HG03571 (cell line): ENCODE data around the gene TEKTIP1.
"Not testable (repeated sequence)": the region's sequence is repeated elsewhere in the genome, so short reads cannot be mapped to it uniquely, and the experiment has no call there.

ENCODE experiments used
- ATAC-seq: cut with Tn5 transposase; IDR thresholded peaks from one replicate; pipeline ENCODE4 v1.9.1; 2021; ENCODE audit not compliant: unreplicated experiment

The TEKTIP1 gene

DNA sequence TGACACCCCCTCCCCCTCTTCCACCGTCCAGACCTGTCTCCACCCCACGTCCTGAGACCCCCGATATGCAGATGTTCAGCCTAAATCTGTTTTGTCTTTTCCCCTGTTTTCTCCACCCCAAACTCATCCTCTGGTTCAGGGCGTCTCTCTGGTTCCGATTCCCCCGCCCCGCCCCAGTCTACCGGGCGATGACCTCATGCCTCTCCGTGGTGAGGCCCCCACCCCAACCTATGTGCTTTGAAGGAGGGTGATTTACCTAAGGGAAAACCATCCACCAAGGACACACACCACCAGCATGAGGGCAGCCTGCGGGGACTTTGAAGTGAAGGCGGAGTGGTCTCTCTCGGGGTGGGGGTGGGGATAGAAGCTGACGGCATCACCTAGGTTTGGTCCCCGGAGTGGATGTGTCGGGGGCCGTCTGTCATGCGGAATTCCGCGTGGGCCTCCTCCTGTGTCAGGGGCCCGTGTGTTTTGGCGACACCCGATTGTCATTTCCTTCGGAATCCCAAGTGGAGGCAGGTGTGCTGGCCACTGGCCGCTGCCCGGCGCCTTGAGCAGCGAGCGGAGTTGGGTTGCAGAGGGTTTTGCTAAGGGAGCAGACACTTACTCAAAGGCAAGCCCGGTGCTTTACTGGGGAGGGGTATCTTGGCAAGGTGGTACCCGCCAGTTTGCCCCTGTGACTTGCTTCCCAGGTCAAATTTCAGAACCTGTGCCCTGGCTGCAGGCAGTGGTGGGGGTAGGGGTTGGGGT, 31.4 kb upstream of the TEKTIP1 start:
- ATAC-seq: no peak

DNA sequence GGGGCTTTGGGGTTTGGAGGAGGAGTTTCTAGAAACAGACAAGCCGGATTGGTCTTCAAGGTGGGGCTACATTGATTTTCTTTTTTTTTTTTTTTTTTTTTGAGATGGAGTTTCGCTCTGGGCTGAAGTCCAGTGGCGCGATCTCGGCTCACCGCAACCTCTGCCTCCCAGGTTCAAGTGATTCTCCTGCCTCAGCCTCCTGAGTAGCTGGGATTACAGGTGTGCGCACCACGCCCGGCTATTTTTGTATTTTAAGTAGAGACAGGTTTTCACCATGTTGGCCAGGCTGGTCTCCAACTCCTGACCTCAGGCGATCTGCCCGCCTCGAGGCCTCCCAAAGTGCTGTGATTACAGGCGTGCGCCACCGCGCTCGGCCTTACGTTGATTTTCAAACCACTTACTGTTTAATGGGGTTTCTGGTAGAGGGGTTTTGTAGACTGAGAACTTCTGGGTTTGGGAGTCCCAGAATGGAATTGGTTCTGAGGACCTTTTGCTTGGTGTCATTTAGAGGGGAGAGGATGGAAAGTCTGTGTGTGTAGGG, 30.8 kb upstream of the TEKTIP1 start:
- ATAC-seq: not testable (repeated sequence)

GRCh38 chr19:3508771-3509535, 30.0 kb upstream of the TEKTIP1 start:
- no peak for ATAC-seq

GRCh38 chr19:3509566-3509989, 29.4 kb upstream of the TEKTIP1 start:
- ATAC-seq: no peak

DNA sequence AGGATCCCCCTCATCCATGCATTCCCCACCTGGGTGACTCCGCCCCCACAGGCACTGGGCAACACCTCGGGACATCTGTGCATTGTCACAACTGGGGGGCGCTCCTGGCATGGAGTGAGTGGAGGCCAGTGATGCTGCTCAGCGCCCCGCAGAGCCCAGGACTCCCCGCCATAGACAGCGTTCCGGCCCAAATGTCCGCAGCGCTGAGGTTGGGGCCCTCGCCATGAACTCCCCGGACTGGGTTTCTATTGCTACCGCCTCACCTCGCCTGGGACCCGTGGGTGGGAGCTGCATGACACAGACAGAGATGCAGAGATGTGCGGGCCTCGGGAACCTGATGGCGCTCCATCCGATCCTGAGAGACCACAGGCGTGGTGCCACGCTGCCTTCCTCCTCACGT, 28.2 kb upstream of the TEKTIP1 start:
- no peak for ATAC-seq

- no peak for ATAC-seq
These were observed 27.3 kb upstream of the TEKTIP1 start for GRCh38 chr19:3511506-3512251.

DNA sequence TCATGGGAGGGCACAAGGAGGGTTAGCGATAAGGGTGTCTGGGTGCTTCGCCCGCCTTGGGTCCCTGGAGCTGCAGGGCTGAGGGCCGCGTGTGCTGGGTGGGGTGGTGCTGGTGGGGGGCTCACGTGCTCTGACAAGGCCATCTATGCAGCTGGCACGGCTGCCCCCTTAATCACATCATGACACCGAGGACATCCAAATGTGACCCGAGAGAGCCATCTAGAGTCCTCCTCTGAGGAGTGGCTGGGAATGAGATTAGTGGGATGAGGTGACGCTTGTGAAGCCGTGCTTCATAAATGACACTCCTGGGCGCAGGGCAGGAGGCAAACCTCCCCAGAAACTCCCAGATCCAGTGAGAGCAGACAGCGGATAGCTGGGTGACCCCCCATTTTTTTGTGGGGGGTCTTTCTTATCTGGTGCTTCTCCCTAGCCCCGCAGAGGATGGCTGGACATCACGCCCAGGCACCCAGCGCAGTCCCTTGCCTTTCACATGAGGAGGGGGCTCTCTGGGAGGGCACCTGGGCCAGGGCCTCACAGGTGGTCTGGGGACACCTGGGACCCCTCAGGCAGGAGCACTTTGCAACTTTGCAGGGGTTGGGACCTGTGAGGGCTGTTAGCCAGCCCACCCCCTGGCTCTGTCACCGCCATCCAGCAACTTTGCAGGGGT, 26.3 kb upstream of the TEKTIP1 start:
- no peak for ATAC-seq

DNA sequence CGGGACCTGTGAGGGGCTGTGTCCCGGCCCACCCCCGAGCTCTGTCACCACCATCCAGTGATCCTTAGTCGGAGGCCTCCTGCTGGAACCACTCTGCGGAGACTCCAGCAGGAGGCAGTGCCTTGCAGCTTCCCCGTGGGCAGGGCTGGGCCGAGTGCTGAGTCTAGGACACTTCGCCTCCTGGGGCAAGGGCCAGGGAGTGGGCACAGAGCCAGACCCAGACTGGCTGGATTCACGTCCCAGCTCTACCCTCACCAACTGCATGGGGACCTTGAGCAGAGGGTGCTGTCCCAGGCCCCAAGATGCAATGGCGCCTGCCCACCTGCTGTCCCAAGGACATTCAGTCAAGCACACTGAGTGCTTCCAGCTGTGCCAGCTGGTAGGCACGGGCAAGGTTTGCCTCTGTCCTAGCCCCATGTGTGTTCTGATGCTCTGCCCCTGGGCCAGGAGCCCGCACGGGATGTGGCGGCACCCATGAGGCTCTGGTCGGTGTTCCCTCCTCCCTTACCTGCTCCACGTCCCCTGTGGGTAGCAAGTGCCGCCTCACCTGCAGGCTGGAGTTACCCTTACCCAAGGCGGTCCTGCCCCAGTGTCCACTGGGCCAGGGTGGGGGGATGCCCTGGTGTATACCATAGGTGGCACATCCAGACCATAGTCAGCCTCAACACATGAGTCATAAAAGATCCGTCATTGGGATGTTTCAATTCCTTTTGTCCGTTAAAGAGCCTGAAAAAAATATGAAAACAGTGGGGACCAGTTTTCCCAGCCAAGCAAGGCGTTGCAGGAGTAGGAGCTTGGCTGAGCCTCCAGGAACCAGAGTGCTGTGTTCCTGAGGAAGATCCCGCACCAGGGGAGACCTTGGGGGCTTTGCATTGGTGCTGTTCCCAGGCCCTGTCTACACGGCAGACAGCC, 25.5 kb upstream of the TEKTIP1 start:
- no peak for ATAC-seq

DNA sequence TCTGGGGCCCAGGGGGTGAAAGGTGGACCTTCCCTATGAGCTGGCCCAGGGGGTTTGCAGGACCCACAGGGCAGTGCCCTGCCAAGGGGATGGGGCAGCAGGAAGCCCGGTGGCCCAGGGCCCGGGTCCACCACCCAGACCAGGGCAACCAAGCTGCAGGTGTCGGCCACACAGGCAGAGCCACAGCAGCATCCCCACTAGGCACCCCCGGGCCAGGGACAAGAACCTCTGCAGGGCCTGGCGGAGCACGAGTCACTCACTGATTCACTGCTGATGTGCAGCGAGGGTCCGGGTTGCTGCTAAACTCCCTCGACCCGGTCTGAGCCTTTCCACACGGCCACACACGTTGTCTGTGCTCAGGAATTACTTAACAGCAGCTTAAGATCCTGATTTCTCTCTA, 24.0 kb upstream of the TEKTIP1 start:
- no peak for ATAC-seq

DNA sequence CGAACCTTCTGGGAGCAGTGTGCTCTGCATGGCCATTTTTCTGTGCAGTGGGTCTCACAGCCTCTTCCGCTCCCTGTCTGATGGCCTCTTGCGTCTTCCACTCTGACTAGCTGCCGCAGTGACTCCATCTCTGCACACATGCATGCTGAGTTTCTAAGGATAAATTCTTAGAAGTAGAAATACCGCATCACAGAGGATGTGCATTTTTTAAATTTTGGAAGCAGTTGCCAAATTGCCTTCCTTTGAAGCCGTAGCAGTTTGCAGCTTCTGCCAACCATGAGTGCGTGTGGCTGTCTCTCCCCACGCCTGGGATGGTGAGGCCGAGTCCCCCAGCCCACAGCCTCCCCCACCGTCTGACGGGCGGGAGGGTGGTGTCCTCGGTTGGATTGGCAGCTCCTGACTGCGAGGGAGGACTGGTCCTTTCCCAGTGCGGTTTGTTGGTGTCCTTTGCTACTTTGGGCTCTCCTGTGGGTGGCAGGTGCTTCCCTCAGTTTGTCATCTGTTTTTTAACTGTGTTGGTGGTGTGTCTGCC, 23.0 kb upstream of the TEKTIP1 start:
- ATAC-seq: no peak

- no peak for ATAC-seq
These were observed 22.2 kb upstream of the TEKTIP1 start for GRCh38 chr19:3516675-3517207.

DNA sequence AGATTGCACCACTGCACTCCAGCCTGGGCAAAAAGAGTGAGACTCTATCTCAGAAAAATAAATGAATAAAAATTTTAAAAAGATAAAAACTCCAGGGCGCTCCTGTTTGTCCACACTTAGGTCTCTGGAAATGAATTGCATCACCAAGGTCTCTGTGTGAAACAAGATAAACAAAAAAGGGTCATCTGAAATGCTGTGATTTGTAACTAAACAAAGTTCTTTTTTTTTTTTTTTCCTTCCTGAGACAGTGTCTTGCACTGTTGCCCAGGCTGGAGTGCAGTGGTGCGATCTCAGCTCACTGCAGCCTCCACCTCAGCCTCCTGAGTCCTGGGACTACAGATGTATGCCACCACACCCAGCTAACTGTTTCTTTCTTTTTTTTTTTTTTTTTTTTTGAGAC, 21.3 kb upstream of the TEKTIP1 start:
- ATAC-seq: no peak

DNA sequence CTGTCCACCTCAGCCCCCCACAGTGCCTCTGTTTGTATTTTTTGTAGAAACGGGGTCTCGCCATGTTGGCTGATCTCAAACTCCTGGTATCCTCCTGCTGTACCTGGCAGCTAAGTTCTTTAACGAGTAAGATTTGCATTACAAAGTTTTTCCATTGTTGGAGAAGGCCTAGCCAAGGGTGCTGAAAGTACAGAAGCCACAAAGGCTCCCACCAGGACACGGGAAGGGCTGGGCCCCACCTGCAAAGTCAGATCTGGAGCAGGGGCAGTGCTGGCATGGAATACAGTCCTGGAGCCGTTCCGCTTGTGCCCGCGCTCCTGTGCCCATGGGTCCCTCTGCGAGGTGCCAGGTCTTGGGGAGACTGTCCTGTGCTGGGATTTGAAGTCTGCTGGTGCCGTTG, 20.7 kb upstream of the TEKTIP1 start:
- ATAC-seq: no peak

GRCh38 chr19:3518659-3519058, 20.3 kb upstream of the TEKTIP1 start:
- no peak for ATAC-seq

- ATAC-seq: no peak
These were observed 19.8 kb upstream of the TEKTIP1 start for GRCh38 chr19:3519126-3519525.

DNA sequence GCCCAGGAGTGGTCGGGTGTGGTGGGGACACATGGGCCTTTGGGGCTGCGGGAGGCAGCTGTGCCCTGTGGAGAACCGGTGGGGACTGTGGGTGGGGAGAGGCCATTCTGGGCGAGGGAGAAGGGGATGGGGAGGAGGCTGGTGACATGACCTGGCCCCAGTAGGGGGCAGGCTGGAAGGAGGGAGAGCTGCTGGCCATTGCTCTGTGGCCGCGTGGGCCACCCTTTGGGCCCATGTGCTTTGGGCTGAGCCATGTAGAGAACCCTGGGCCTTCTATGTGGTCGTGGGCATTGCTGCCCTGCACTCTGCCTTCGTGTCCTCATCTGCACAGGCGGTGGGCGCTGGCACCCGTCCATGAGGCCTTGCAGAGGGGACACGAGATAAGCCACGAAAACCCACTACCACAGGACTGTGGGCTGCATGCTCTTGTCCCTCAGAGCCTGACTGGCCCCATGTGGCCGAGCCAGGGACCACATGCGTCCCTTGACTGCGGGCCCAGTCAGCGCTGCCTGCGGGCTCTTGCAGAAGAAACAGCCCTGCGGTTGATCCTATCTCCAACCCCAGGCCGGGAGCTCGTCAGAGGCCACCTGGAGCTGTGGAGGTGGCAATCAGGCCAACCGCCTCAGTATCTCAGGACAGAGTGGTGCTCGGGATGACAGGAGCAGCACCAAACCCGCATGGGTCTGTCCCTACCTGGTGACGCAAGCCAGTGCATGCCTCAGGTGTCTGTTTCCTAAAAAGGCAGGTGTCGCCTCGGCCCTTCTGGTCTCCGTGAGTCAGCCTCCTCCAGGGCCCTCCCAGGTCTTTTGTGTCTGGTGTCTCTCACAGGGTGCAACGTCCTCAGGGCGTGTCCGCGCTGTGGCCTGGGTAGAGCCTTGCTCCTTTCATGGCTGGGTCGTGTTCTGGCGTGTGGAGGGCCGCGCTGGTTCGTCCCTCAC, 18.5 kb upstream of the TEKTIP1 start:
- no peak for ATAC-seq

GRCh38 chr19:3521104-3521445, 17.9 kb upstream of the TEKTIP1 start:
- no peak for ATAC-seq
